ENCODE results near the gene FYB1. TPM values are rescaled to one million over a fixed set of nuclear protein-coding genes. Genes with fewer than 3 reads are reported as not detected.

The FYB1 gene
- total and polyA plus RNA-seq, 4 experiments from 2014 or later, result 184 to 596 (median 493) TPM

DNA sequence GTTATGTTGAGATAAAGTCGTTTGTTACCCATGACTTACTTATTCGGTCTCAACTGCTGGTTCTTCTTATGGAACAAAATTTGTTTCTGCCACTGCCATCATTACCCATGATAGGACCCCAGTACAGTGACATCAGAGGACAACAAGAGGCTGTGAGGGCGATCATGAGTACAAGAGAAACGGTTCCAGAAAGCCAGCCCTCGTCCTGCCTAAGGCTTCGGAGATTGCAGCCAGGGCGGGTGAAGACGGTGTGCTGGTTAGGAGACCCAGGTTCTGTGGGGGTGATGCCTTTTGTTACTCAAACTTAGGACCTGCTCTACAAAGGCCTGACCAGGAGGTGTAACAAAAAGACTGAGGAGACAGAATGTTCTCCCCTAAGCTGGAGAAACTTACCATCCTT, 10.9 kb downstream of the FYB1 start:
- POLR2A ChIA-PET (ENCODE audit: partially characterized antibody), result interaction anchor here (1.1 to 43.1 kb wide), 7 partner anchors 9 to 66 kb away, joined by 3 to 1810 read pairs (median 16); no protein-coding TSS in a partner anchor
- H3K36me3 Mint-ChIP-seq, result peaks cover 0 to 2% of the 10 kb centered on the region in 2 donors
- peak overlapping the region; percentile 84 for H3K27ac ChIP-seq (ENCODE audit: low read depth, low read length)
- H3K27me3 ChIP-seq (ENCODE audit: insufficient read depth, low read length), result no peaks in the 10 kb centered on the region
- peaks cover 98% of the 10 kb centered on the region for H3K4me1 ChIP-seq (ENCODE audit: insufficient read depth, low read length)
- CTCF ChIA-PET (ENCODE audit: partially characterized antibody), result interaction anchor here (2.9 to 7.3 kb wide), 3 partner anchors 9 to 75 kb away, joined by 15 to 79 read pairs (median 39); no protein-coding TSS in a partner anchor
- H3K9me3 ChIP-seq (ENCODE audit: control insufficient read depth in 1 of 2, low read length in 2 of 2), result no peaks in the 10 kb centered on the region
- intact Hi-C loops (cut with micrococcal nuclease), result no loop called here
- peak overlapping the region; percentile 2 to 49 for H3K4me3 ChIP-seq (ENCODE audit: low read length in 2 of 2)
- peak overlapping the region; percentile 76 to 85 (median 84) for H3K4me3 Mint-ChIP-seq
- peaks cover 67 to 100% (median 87%) of the 10 kb centered on the region in 4 donors for H3K4me1 Mint-ChIP-seq
- no peaks in the 10 kb centered on the region for H3K36me3 ChIP-seq (ENCODE audit: insufficient read depth, low read length)
- peak overlapping the region; percentile 91 to 98 (median 95) for H3K27ac Mint-ChIP-seq
- no peaks in the 10 kb centered on the region for H3K27me3 Mint-ChIP-seq
- peak in 1 of 5 donors; percentile 63 for DNase-seq
- H3K9me3 Mint-ChIP-seq, result no peaks in the 10 kb centered on the region

DNA sequence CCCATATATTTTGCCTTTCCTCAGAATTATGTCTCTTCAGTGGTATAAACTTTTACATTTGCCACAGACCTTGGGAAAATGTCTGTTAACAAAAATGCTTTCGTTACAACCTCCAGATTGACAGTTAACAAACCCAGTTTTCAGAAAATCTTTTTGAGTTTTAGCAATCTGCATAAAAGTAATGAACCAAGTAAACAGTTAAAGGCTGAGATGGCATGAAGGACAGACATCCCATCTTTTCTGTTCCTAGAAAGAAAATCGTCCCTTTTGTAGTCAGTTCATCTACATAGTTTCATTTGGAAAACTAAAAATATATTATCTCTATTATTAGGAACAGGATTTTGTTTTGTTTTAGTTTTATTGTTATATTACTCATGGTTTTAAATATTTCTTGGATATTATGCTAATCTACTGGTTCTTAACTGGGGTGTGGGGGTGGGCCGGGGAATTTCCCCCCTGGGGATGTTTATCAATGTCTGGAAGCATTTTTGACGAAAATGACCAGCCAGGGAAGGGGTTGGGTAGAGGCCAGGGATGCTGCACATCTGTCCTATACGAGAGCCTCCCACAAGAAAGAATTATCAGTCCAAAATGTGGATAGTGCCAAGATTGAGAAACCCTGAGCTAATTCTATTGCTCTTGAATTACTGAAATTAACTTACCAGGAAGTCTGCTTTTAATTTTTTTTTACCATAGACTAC, 11.9 kb downstream of the FYB1 start:
- peaks cover 90% of the 10 kb centered on the region for H3K4me1 ChIP-seq (ENCODE audit: insufficient read depth, low read length)
- H3K27me3 Mint-ChIP-seq, result no peaks in the 10 kb centered on the region

DNA sequence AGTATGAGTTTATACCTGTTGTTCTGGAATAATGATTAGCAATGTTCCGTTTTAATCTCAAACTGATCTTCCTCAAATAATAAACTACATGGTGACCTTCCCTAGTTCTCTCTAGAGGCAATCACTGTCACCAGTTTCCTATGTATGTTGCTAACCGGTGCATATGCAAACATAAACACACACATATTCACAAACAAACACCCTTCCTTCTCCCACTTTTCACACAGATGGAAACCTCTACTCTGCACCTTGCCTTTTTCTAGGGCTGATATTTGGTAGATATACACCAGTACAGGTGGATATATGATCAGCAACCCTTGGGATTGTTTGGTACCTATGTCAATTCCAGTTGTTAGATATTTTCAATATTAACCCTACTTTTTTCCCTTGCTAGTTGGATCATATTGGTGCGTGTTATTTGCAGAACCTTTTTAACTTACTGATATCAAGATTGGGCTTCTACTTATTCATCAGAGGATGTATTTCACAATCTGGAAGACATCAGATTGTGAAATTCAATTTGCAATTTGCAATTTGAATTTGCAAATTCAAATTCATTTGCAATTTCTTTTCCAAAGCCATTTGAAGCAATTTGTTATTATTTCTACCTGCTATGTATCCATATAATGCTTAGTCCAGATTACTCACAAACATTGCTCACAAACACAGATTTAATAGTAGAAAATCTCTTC, 12.6 kb downstream of the FYB1 start:
- peak overlapping the region; percentile 4 to 74 for H3K4me3 ChIP-seq (ENCODE audit: low read length in 2 of 2)
- Mint-ChIP-seq H3K36me3 (peaks cover 0 to 11% of the 10 kb centered on the region in 2 donors), H3K9me3 (no peaks in the 10 kb centered on the region), H3K27me3 (no peaks in the 10 kb centered on the region), H3K27ac (peak overlapping the region; percentile 91 to 98 (median 95)), H3K4me1 (peaks cover 56 to 91% (median 75%) of the 10 kb centered on the region in 4 donors), H3K4me3 (peak overlapping the region; percentile 54 to 85 (median 82))
- POLR2A ChIA-PET (ENCODE audit: partially characterized antibody), result interaction anchor here (1.0 to 43.1 kb wide), 4 partner anchors 12 to 133 kb away, joined by 3 to 1810 read pairs (median 417); partner anchors contain the start of genes FYB1 and RICTOR
- intact Hi-C loops (cut with micrococcal nuclease), result no loop called here
- CTCF ChIA-PET (ENCODE audit: partially characterized antibody), result interaction anchor here (1.2 to 2.1 kb wide), 2 partner anchors 11 to 28 kb away, joined by 4 to 22 read pairs; no protein-coding TSS in a partner anchor
- DNase-seq, result no peak
- H3K9me3 ChIP-seq (ENCODE audit: control insufficient read depth in 1 of 2, low read length in 2 of 2), result no peaks in the 10 kb centered on the region
- H3K27me3 ChIP-seq (ENCODE audit: insufficient read depth, low read length), result no peaks in the 10 kb centered on the region
- peaks cover 83% of the 10 kb centered on the region for H3K4me1 ChIP-seq (ENCODE audit: insufficient read depth, low read length)
- H3K36me3 ChIP-seq (ENCODE audit: insufficient read depth, low read length), result no peaks in the 10 kb centered on the region
- peak overlapping the region; percentile 84 for H3K27ac ChIP-seq (ENCODE audit: low read depth, low read length)

More for the DNA sequence above, 11.9 kb downstream of the FYB1 start:
- DNase-seq, result peak in 1 of 5 donors; percentile 76
- Mint-ChIP-seq H3K36me3 (peaks cover under 1 to 4% of the 10 kb centered on the region in 2 donors), H3K9me3 (no peaks in the 10 kb centered on the region), H3K27ac (peak overlapping the region; percentile 91 to 98 (median 95)), H3K4me1 (peaks cover 60 to 98% (median 80%) of the 10 kb centered on the region in 4 donors), H3K4me3 (peak overlapping the region; percentile 76 to 85 (median 84))
- ChIA-PET POLR2A (ENCODE audit: partially characterized antibody) (interaction anchor here (3.0 to 43.1 kb wide), 3 partner anchors 10 to 35 kb away, joined by 22 to 1810 read pairs (median 534); no protein-coding TSS in a partner anchor), CTCF (ENCODE audit: partially characterized antibody) (interaction anchor here (2.9 to 7.3 kb wide), 3 partner anchors 10 to 76 kb away, joined by 15 to 79 read pairs (median 39); no protein-coding TSS in a partner anchor)
- H3K9me3 ChIP-seq (ENCODE audit: control insufficient read depth in 1 of 2, low read length in 2 of 2), result no peaks in the 10 kb centered on the region
- peak overlapping the region; percentile 10 to 74 for H3K4me3 ChIP-seq (ENCODE audit: low read length in 2 of 2)
- H3K27me3 ChIP-seq (ENCODE audit: insufficient read depth, low read length), result no peaks in the 10 kb centered on the region
- intact Hi-C loops (cut with micrococcal nuclease), result no loop called here
- H3K36me3 ChIP-seq (ENCODE audit: insufficient read depth, low read length), result no peaks in the 10 kb centered on the region
- H3K27ac ChIP-seq (ENCODE audit: low read depth, low read length), result peak overlapping the region; percentile 84

DNA sequence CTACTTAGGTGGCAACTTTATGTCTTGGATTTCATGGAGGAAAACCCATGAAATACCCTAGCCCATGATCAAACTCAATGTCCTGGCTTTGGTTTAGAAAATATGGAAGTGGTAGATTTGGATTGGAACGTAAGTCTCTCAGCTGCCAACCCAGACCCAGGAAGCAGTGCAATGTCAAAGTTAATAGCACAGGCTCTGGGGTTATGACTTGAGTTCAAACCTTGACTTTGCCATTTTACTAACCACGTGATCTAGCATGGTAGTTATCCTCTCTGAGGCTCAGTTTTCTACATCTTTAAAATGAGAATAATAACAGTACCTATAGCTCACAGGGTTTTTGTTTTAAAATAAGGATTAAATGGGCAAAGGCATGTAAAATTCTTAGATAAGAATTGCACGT, 13.8 kb downstream of the FYB1 start:
- H3K9me3 Mint-ChIP-seq, result no peaks in the 10 kb centered on the region
- H3K4me3 ChIP-seq (ENCODE audit: low read length in 2 of 2), result peak overlapping the region in 1 of 2 donors; percentile 74

DNA sequence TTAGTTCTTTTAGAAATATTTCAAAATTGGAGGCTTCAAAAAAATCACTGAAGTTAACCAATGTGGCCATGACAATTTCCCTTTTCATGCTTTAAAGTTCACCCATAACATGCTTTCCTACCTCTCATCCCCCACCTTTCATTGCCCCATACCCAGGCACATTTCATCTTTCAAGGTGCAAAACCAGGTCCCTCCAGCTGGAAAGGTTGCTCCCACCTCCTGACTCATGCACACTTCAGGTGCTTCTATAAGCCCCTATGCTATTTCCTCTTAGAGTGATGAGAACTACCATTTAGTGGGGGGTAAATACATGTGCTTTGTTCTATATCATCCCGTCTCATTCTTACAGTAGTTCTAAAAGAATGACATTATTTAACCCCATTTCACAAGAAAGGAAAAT, 15.4 kb downstream of the FYB1 start:
- CTCF ChIA-PET (ENCODE audit: partially characterized antibody), result interaction anchor here (5.3 to 19.4 kb wide), 2 partner anchors 15 to 22 kb away, joined by 30 to 313 read pairs; partner anchors contain the start of gene FYB1
- Histone ChIP-seq H3K27me3 (ENCODE audit: insufficient read depth, low read length) (no peaks in the 10 kb centered on the region), H3K36me3 (ENCODE audit: insufficient read depth, low read length) (no peaks in the 10 kb centered on the region), H3K4me1 (ENCODE audit: insufficient read depth, low read length) (peaks cover 56% of the 10 kb centered on the region), H3K27ac (ENCODE audit: low read depth, low read length) (peak overlapping the region; percentile 84), H3K4me3 (ENCODE audit: low read length in 2 of 2) (peak overlapping the region; percentile 74 to 96), H3K9me3 (ENCODE audit: control insufficient read depth in 1 of 2, low read length in 2 of 2) (no peaks in the 10 kb centered on the region)
- no peak for DNase-seq
- intact Hi-C loops (cut with micrococcal nuclease), result loop anchor here (1.0 kb wide), 2 partner anchors 7 to 13 kb away; no protein-coding TSS in a partner anchor
- POLR2A ChIA-PET (ENCODE audit: partially characterized antibody), result interaction anchor here (13.1 to 43.1 kb wide), 4 partner anchors 7 to 31 kb away, joined by 362 to 1810 read pairs (median 503); partner anchors contain the start of gene FYB1
- Mint-ChIP-seq H3K4me1 (peaks cover 38 to 62% (median 52%) of the 10 kb centered on the region in 4 donors), H3K27me3 (no peaks in the 10 kb centered on the region), H3K4me3 (peak overlapping the region; percentile 94 to 100 (median 98)), H3K9me3 (no peaks in the 10 kb centered on the region), H3K27ac (peak overlapping the region; percentile 91 to 99 (median 96)), H3K36me3 (peaks cover 25 to 36% of the 10 kb centered on the region in 2 donors)

More for the DNA sequence above, 13.8 kb downstream of the FYB1 start:
- Histone ChIP-seq H3K36me3 (ENCODE audit: insufficient read depth, low read length) (no peaks in the 10 kb centered on the region), H3K27me3 (ENCODE audit: insufficient read depth, low read length) (no peaks in the 10 kb centered on the region), H3K4me1 (ENCODE audit: insufficient read depth, low read length) (peaks cover 71% of the 10 kb centered on the region), H3K9me3 (ENCODE audit: control insufficient read depth in 1 of 2, low read length in 2 of 2) (no peaks in the 10 kb centered on the region), H3K27ac (ENCODE audit: low read depth, low read length) (peak overlapping the region; percentile 84)
- Mint-ChIP-seq H3K4me3 (peak overlapping the region; percentile 69 to 100 (median 98)), H3K27ac (peak overlapping the region; percentile 91 to 99 (median 96)), H3K4me1 (peaks cover 49 to 78% (median 65%) of the 10 kb centered on the region in 4 donors), H3K27me3 (no peaks in the 10 kb centered on the region), H3K36me3 (peaks cover 11 to 23% of the 10 kb centered on the region in 2 donors)
- intact Hi-C loops (cut with micrococcal nuclease), result no loop called here
- ChIA-PET CTCF (ENCODE audit: partially characterized antibody) (interaction anchor here (1.1 to 2.1 kb wide), 4 partner anchors 12 to 28 kb away, joined by 3 to 22 read pairs (median 4); no protein-coding TSS in a partner anchor), POLR2A (ENCODE audit: partially characterized antibody) (interaction anchor here (0.8 to 43.1 kb wide), 5 partner anchors 13 to 132 kb away, joined by 3 to 1810 read pairs (median 362); partner anchors contain the start of genes FYB1 and RICTOR)
- DNase-seq, result no peak

DNA sequence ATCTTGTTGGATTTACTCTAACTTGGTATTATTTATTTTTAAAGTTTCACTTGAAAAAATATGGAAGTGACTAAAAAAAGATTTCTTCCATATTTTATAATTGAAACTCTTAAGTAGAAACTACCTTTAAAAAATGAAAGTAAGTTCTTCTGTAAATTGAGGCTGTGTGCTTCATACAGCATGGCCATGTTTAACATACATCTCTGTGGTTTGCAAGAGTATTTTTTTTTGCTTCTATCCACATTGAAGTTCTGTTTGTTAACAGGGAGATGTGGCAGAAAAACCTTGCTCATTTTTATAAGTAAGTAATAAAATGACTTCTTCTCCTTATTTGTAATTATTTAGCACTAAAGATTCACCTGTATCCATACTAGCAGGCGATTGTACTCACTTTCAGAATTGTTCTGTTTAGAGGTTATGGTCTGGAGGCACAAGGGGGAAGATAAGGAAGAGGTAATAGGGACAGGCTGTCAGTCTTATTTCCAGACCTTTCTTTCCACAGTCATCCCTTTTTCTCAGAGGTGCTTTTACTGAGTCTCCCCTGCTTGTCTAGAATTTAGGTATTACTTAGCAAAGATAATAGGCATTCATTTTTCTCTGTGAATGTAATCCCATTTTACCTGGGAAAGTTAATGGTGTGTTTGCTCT, 16.0 kb downstream of the FYB1 start:
- ChIA-PET POLR2A (ENCODE audit: partially characterized antibody) (interaction anchor here (1.2 to 43.1 kb wide), 8 partner anchors 8 to 79 kb away, joined by 4 to 1810 read pairs (median 318); partner anchors contain the start of gene FYB1), CTCF (ENCODE audit: partially characterized antibody) (interaction anchor here (0.8 to 19.4 kb wide), 7 partner anchors 9 to 79 kb away, joined by 3 to 313 read pairs (median 32); partner anchors contain the start of gene FYB1)
- no peaks in the 10 kb centered on the region for H3K27me3 ChIP-seq (ENCODE audit: insufficient read depth, low read length)
- no peaks in the 10 kb centered on the region for H3K9me3 ChIP-seq (ENCODE audit: control insufficient read depth in 1 of 2, low read length in 2 of 2)
- Mint-ChIP-seq H3K27ac (peak overlapping the region; percentile 91 to 99 (median 96)), H3K4me3 (peak overlapping the region; percentile 94 to 100 (median 98)), H3K4me1 (peaks cover 34 to 57% (median 46%) of the 10 kb centered on the region in 4 donors), H3K36me3 (peaks cover 27 to 36% of the 10 kb centered on the region in 2 donors), H3K9me3 (no peaks in the 10 kb centered on the region), H3K27me3 (no peaks in the 10 kb centered on the region)
- H3K27ac ChIP-seq (ENCODE audit: low read depth, low read length), result peak overlapping the region; percentile 84
- intact Hi-C loops (cut with micrococcal nuclease), result loop anchor here (1.0 kb wide), 2 partner anchors 8 to 14 kb away; no protein-coding TSS in a partner anchor
- no peaks in the 10 kb centered on the region for H3K36me3 ChIP-seq (ENCODE audit: insufficient read depth, low read length)
- peaks cover 51% of the 10 kb centered on the region for H3K4me1 ChIP-seq (ENCODE audit: insufficient read depth, low read length)
- DNase-seq, result peak in 1 of 5 donors; percentile 31
- H3K4me3 ChIP-seq (ENCODE audit: low read length in 2 of 2), result peak overlapping the region; percentile 74 to 96
